Activated CD8-positive, alpha-beta T cell treated with anti-CD3 and anti-CD28 coated beads for 36 hours (primary cell): Measurements from ENCODE around the gene RASAL3. TPM values are rescaled to one million over a fixed set of nuclear protein-coding genes. Genes with fewer than 3 reads are reported as not detected.
A peak's percentile ranks its signal among the peaks of the same experiment; 100 is the strongest.

Experiments
- ATAC-seq: fragments of 200-7000 bp; cut with Tn5 transposase; one replicate; pipeline ENCODE4 v1.10.0; 2021; ENCODE audit warnings: mild to moderate bottlenecking, moderate library complexity
- CTCF ChIA-PET: fragments of 350-600 bp; sonication (Branson Sonifier 250); formaldehyde crosslinking; loops from one replicate; lab custom pipeline; 2021; ENCODE audit warnings: antibody characterized with exemption; lab: Charles Lee
- POLR2A ChIA-PET: fragments of 350-600 bp; sonication (Branson Sonifier 250); formaldehyde crosslinking; loops from one replicate; lab custom pipeline; 2021; ENCODE audit warnings: antibody characterized with exemption; lab: Charles Lee
- DNase-seq: peaks from one replicate; pipeline ENCODE4 v3.0.0-alpha.2; 2020
- H3K27ac Mint-ChIP-seq: one replicate; pipeline ENCODE4 v1.8.0; 2021; ENCODE audit warnings: mild to moderate bottlenecking, mixed read lengths
- H3K27me3 Mint-ChIP-seq: one replicate; pipeline ENCODE4 v1.8.0; 2021; ENCODE audit warnings: mixed read lengths
- H3K36me3 Mint-ChIP-seq: one replicate; pipeline ENCODE4 v1.8.0; 2021; ENCODE audit warnings: low read depth, mixed read lengths
- H3K4me1 Mint-ChIP-seq: one replicate; pipeline ENCODE4 v1.8.0; 2021; ENCODE audit warnings: low read depth, mixed read lengths
- H3K4me3 Mint-ChIP-seq: one replicate; pipeline ENCODE4 v1.8.0; 2021; ENCODE audit warnings: mild to moderate bottlenecking, moderate library complexity, mixed read lengths
- H3K9me3 Mint-ChIP-seq: one replicate; pipeline ENCODE4 v1.8.0; 2021; ENCODE audit warnings: mixed read lengths
- intact Hi-C: fragments of 100-400 bp; cut with micrococcal nuclease; formaldehyde crosslinking; loops from one replicate; pipeline ENCODE4 v1.10.0; 2022
- total RNA-seq, 2 experiments: library from RNA; stranded (reverse); gene quantifications; one replicate each; pipeline ENCODE4 v1.2.3, GENCODE V29; 2021
- TF ChIP-seq, protein P1 (sequence below): fragments of 200-600 bp; IDR thresholded peaks from one replicate; pipeline ENCODE4 v1.8.0; 2022; ENCODE audit warnings: antibody characterized with exemption, mild to moderate bottlenecking

RASAL3 gene
- total RNA-seq, 2 experiments from 2014 or later, result 83.9 to 85.8 TPM

GRCh38 chr19:15431396-15432017 is 32.8 kb downstream of the RASAL3 start:
- peaks cover 28% of the 10 kb centered on the region for H3K4me1 Mint-ChIP-seq
- intact Hi-C loops, result no loop called here
- ATAC-seq (no peak), DNase-seq (no peak)
- peak overlapping the region; percentile 91 for H3K27ac Mint-ChIP-seq
- TF ChIP-seq, protein P1, sequence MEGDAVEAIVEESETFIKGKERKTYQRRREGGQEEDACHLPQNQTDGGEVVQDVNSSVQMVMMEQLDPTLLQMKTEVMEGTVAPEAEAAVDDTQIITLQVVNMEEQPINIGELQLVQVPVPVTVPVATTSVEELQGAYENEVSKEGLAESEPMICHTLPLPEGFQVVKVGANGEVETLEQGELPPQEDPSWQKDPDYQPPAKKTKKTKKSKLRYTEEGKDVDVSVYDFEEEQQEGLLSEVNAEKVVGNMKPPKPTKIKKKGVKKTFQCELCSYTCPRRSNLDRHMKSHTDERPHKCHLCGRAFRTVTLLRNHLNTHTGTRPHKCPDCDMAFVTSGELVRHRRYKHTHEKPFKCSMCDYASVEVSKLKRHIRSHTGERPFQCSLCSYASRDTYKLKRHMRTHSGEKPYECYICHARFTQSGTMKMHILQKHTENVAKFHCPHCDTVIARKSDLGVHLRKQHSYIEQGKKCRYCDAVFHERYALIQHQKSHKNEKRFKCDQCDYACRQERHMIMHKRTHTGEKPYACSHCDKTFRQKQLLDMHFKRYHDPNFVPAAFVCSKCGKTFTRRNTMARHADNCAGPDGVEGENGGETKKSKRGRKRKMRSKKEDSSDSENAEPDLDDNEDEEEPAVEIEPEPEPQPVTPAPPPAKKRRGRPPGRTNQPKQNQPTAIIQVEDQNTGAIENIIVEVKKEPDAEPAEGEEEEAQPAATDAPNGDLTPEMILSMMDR, result no peak
- ChIA-PET POLR2A (interaction anchor here (0.6 to 6.8 kb wide), 8 partner anchors 12 to 1692 kb away, joined by 3 to 89 read pairs (median 3); partner anchors contain the start of genes AKAP8 and AKAP8L), CTCF (interaction anchor here (1.4 to 4.6 kb wide), 2 partner anchors 10 to 12 kb away, joined by 3 to 34 read pairs; partner anchors contain the start of gene AKAP8L)
- no peaks in the 10 kb centered on the region for H3K9me3 Mint-ChIP-seq
- no peaks in the 10 kb centered on the region for H3K27me3 Mint-ChIP-seq
- H3K4me3 Mint-ChIP-seq, result peak overlapping the region; percentile 91
- H3K36me3 Mint-ChIP-seq, result peaks cover 24% of the 10 kb centered on the region

- CTCF ChIA-PET, result interaction anchor here (1.4 to 4.6 kb wide), 2 partner anchors 9 to 11 kb away, joined by 3 to 34 read pairs; partner anchors contain the start of gene AKAP8L
- peak overlapping the region; percentile 91 for H3K4me3 Mint-ChIP-seq
- no peaks in the 10 kb centered on the region for H3K9me3 Mint-ChIP-seq
- no peaks in the 10 kb centered on the region for H3K27me3 Mint-ChIP-seq
- ATAC-seq, result no peak
- peaks cover 24% of the 10 kb centered on the region for H3K4me1 Mint-ChIP-seq
- TF ChIP-seq, protein P1, result no peak
- H3K27ac Mint-ChIP-seq, result no peak overlapping the region
- no peak for DNase-seq
- POLR2A ChIA-PET, result interaction anchor here (0.6 to 6.8 kb wide), 4 partner anchors 11 to 1693 kb away, joined by 3 to 89 read pairs (median 3); partner anchors contain the start of gene AKAP8L
- H3K36me3 Mint-ChIP-seq, result peaks cover 32% of the 10 kb centered on the region
- intact Hi-C loops, result no loop called here
Measured at GRCh38 chr19:15430526-15431120, 33.7 kb downstream of the RASAL3 start.

DNA sequence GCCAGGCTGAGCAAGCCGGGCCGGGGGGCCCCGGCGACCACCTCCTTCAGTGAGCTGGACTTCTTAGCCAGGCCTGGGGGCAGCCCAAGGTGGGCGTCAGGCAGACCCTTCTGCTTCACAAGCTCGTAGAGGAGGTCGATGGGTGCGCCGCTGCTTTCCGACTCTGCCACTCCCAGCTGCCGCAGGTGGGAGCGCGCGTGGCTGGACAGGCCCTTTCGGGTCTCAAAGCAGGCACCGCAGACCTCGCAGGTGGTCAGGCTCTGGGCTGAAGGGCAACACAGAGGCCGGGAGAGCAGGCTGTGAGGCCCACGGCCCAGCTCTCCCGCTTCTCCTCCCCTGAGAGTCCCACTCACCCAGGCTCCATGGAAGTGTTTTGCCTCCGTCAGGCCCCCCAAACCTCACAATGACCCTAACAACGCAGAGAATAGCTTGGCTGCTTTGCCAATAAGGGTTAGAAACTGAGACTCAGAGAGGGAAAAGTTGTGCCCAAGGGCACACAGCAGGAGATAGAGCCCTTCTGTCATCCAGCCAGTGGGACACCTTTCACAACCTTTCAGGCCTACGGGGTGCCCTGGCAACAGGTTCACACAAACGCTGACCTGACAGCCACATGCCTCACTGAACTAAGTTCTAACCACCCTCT is 34.4 kb downstream of the RASAL3 start:
- Mint-ChIP-seq H3K36me3 (peaks cover 34% of the 10 kb centered on the region), H3K4me3 (peak overlapping the region; percentile 91), H3K9me3 (no peaks in the 10 kb centered on the region), H3K27me3 (no peaks in the 10 kb centered on the region), H3K4me1 (peaks cover 24% of the 10 kb centered on the region), H3K27ac (no peak overlapping the region)
- POLR2A ChIA-PET, result interaction anchor here (1.1 to 6.8 kb wide), 3 partner anchors 10 to 91 kb away, joined by 3 to 89 read pairs (median 3); partner anchors contain the start of gene AKAP8L
- TF ChIP-seq, protein P1, result no peak
- ATAC-seq, result no peak
- CTCF ChIA-PET, result interaction anchor here (4.6 kb wide), 1 partner anchor 11 kb away, joined by 34 read pairs; the partner anchor contains the start of gene AKAP8L
- intact Hi-C loops, result no loop called here
- no peak for DNase-seq

DNA sequence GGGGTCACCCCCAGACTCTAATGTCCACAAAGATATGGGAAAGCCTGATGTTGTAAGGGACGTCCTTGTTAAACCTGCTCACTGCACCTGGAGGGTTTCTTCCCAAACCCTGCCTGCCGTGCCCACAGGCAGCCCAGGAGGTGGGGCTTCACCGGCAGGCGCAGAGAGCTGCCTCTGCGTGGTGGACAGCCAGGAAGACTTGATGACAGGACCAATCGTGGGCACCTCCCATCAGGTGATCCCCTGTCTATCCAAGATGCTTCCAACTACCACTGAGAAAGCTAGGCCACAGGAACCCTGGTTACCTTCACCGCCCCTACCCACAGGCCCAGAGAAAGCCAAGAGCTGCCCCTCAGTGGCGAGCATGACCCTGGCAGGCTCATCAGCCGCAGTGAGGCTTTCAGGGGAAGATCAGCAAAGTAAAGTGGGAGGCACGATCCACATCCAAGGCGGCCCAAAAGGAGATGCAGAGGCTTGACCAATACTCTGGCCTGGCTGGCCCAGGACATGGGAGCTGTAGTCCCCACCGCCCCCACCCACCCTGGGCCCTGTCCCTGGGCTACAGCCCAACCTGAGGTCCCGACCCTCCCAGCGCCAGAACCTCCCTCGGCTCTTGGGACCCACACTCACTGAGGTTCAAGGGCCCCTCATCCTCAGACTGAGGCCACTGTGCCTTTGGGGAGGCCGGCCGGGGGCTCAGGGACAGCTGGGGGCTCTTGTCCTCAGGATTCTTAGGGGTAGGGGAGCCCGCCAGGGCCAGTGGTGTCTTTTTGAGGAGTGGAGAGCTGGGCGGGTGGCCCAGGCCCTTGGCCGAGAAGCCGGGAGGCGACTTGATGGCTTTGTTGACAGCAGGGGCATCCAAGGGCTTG is 35.2 kb downstream of the RASAL3 start:
- DNase-seq (no peak), ATAC-seq (no peak)
- intact Hi-C loops, result no loop called here
- peaks cover 36% of the 10 kb centered on the region for H3K36me3 Mint-ChIP-seq
- no peak overlapping the region for H3K4me3 Mint-ChIP-seq
- no peaks in the 10 kb centered on the region for H3K9me3 Mint-ChIP-seq
- H3K4me1 Mint-ChIP-seq, result peaks cover 24% of the 10 kb centered on the region
- no peaks in the 10 kb centered on the region for H3K27me3 Mint-ChIP-seq
- ChIA-PET POLR2A (interaction anchor here (1.6 to 6.8 kb wide), 2 partner anchors 10 to 37 kb away, joined by 3 to 89 read pairs; partner anchors contain the start of gene AKAP8L), CTCF (interaction anchor here (4.6 kb wide), 1 partner anchor 10 kb away, joined by 34 read pairs; the partner anchor contains the start of gene AKAP8L)
- no peak overlapping the region for H3K27ac Mint-ChIP-seq
- TF ChIP-seq, protein P1, result no peak
